Ovary (tissue), 9 donors: ENCODE measurements around the gene ALX4. TPM values are rescaled to one million over a fixed set of nuclear protein-coding genes. Genes with fewer than 3 reads are reported as not detected.
A peak's percentile ranks its signal among the peaks of the same experiment; 100 is the strongest.

ENCODE experiments used
- DNase-seq, 5 donors: peaks; one replicate each; pipeline ENCODE4 v3.0.0-alpha.2; 2019 to 2020
- H3K27ac ChIP-seq, 2 donors: fragments of 200-600 bp; one replicate each; pipeline versions ENCODE4 v1.5.1 to v1.8.0; 2019 to 2022
- H3K27me3 ChIP-seq: fragments of 200-600 bp; one replicate; pipeline ENCODE4 v1.8.0; 2022
- H3K36me3 ChIP-seq: fragments of 200-600 bp; sonication (generic); one replicate; pipeline ENCODE4 v1.5.1; 2019
- H3K4me1 ChIP-seq: one replicate; pipeline ENCODE4 v1.8.1; 2013; ENCODE audit warnings: mild to moderate bottlenecking, moderate library complexity; ENCODE audit not compliant: insufficient read depth
- H3K4me3 ChIP-seq: fragments of 200-600 bp; sonication (generic); one replicate; pipeline ENCODE4 v1.5.1; 2017
- H3K9me3 ChIP-seq, 2 donors: fragments of 200-600 bp in 1 of 2; sonication (generic) in 1 of 2; one replicate each; pipeline versions ENCODE4 v1.5.1 to v1.8.1; 2013 to 2019; ENCODE audit warnings: mild to moderate bottlenecking in 1 of 2, moderate library complexity in 1 of 2
- EP300 ChIP-seq: sonication (generic); formaldehyde crosslinking; IDR thresholded peaks from one replicate; pipeline ENCODE4 v1.6.1; 2017; ENCODE audit warnings: antibody characterized with exemption
- POLR2A ChIP-seq: fragments of 450-650 bp; IDR thresholded peaks from one replicate; pipeline ENCODE4 v1.6.1; 2017; ENCODE audit warnings: antibody characterized with exemption, mild to moderate bottlenecking, moderate library complexity
- WGBS, 3 donors: extraction: QIAGEN DNeasy Blood & Tissue Kit in 1 of 3; methylation state at CpG; one replicate each; pipeline versions ENCODE4 v1.1.5 to v1.1.7; 2013 to 2017; 5-methylcytosine and 5-hydroxymethylcytosine counted together
- intact Hi-C, 4 donors: fragments of 100-400 bp; cut with DNase I; formaldehyde crosslinking; loops; one replicate each; pipeline versions ENCODE4 v1.11.0 to v1.15.1; 2022 to 2023
- polyA plus RNA-seq, 2 donors: library from polyadenylated mRNA; stranded (reverse); fragments of 200-250 nt in 1 of 2; fragments of 350-450 nt in 1 of 2; fragmentation: Illumina TruSeq in 1 of 2; extraction: RNeasy Lipid Tissue Mini Kit (QIAGEN cat#74804) in 1 of 2; gene quantifications; one replicate each; pipeline ENCODE4 v1.2.3, GENCODE V29; 2013 to 2014
- total RNA-seq, 7 donors: library from RNA; depleted of rRNA in 2 of 7; stranded (reverse); fragments of >200 nt in 2 of 7; fragmentation: NEBNext Ultra II Directional in 3 of 7; extraction: Animal tissue kit (Norgen Biotek cat#: 25700) in 3 of 7; gene quantifications; one replicate each; pipeline versions ENCODE4 v1.1.0 to v1.2.4, GENCODE V29; 2016 to 2023
- TF ChIP-seq, protein P1 (sequence below), 3 donors: fragments of 450-650 bp in 2 of 3; fragments of 200-600 bp in 1 of 3; IDR thresholded peaks; one replicate each; pipeline versions ENCODE4 v1.5.1 to v1.8.0; 2016 to 2022; ENCODE audit warnings: antibody characterized with exemption in 3 of 3, mild to moderate bottlenecking in 1 of 3
- donor health status: DM: no; HTN: no; CAD: no; lungs with moderate emphysema.
- donor health status: DM: no; HTN: no; CAD: no.
- donor health status: Bipolar disorder and iron deficiency.
- donor health status: DM: yes; HTN: yes; CAD: no.
- donor health status: DM: no; HTN: no; CAD: no.
- donor health status: DM: yes; HTN: yes; CAD: no.

ALX4 gene
- total and polyA plus RNA-seq, 9 donors = 0.01 to 0.18 (median 0.05) TPM; not detected in 4

DNA sequence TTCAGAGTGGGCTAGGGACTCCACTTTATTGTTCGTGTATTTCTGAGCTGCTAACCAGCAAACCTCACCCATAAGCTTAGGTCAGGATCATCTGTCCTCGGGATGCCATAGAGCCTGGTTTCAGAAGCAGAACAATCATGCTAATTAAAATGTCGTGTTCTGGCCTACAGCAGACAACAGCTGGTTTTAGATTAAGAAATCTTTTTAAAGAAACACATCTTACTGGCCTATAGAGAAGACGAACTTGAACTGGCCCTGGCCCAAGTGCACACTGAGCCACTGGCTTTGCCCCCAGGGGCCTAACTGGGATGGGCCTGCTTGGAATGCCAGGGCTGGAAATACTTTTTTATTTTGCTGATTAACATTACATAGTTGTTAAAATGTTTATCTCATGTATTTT is 63.2 kb downstream of the ALX4 start:
- no peaks in the 10 kb centered on the region for H3K9me3 ChIP-seq
- intact Hi-C loops = no loop called here
- no peaks in the 10 kb centered on the region for H3K27me3 ChIP-seq
- no peaks in the 10 kb centered on the region for H3K36me3 ChIP-seq
- peaks cover 13% of the 10 kb centered on the region for H3K4me1 ChIP-seq
- TF ChIP-seq POLR2A (no peak), EP300 (no peak)
- TF ChIP-seq, protein P1, sequence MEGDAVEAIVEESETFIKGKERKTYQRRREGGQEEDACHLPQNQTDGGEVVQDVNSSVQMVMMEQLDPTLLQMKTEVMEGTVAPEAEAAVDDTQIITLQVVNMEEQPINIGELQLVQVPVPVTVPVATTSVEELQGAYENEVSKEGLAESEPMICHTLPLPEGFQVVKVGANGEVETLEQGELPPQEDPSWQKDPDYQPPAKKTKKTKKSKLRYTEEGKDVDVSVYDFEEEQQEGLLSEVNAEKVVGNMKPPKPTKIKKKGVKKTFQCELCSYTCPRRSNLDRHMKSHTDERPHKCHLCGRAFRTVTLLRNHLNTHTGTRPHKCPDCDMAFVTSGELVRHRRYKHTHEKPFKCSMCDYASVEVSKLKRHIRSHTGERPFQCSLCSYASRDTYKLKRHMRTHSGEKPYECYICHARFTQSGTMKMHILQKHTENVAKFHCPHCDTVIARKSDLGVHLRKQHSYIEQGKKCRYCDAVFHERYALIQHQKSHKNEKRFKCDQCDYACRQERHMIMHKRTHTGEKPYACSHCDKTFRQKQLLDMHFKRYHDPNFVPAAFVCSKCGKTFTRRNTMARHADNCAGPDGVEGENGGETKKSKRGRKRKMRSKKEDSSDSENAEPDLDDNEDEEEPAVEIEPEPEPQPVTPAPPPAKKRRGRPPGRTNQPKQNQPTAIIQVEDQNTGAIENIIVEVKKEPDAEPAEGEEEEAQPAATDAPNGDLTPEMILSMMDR (IDR thresholded peaks at IDR 0.05) = no peak
- DNase-seq = peak in 1 of 5 donors; percentile 60
- no peak overlapping the region for H3K27ac ChIP-seq
- 17 to 21% (median 19%) methylated on average over 4 of the region's 4 CpGs for WGBS, 3 donors
- H3K4me3 ChIP-seq = no peak overlapping the region

DNA sequence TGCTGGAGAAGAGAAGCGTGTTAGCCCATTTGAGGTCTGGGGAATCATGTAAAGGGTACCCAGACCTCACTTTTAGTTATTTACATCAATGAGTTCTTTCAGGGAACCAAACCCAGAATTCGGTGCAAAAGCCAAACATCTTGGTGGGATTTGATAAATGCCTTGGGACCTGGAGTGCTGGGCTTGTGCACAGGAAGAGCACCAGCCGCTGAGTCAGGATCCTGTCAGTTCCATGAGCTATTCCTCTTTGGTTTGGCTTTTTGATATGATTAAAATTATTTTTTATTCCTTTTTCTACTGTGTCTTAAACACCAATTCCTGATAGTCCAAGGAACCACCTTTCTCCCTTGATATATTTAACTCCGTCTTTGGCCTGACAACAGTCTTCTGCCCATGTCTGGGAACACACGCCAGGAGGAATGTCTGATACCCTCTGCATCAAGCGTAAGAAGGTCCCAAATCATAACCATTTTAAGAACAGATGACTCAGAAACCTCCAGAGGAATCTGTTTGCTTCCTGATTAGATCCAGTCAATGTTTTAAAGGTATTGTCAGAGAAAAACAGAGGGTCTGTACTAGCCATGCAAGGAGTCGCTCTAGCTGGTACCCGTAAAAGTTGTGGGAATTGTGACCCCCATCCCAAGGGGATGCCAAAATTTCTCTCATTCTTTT is 65.2 kb downstream of the ALX4 start:
- intact Hi-C loops = no loop called here
- H3K4me3 ChIP-seq = no peak overlapping the region
- no peaks in the 10 kb centered on the region for H3K9me3 ChIP-seq
- TF ChIP-seq EP300 (no peak), POLR2A (no peak)
- TF ChIP-seq, protein P1 (IDR thresholded peaks at IDR 0.05) = no peak
- H3K36me3 ChIP-seq = no peaks in the 10 kb centered on the region
- no peak overlapping the region for H3K27ac ChIP-seq
- no peaks in the 10 kb centered on the region for H3K27me3 ChIP-seq
- WGBS, 3 donors = 63 to 82% (median 78%) methylated on average over 8 of the region's 8 CpGs
- no peak for DNase-seq
- peaks cover 13% of the 10 kb centered on the region for H3K4me1 ChIP-seq

DNA sequence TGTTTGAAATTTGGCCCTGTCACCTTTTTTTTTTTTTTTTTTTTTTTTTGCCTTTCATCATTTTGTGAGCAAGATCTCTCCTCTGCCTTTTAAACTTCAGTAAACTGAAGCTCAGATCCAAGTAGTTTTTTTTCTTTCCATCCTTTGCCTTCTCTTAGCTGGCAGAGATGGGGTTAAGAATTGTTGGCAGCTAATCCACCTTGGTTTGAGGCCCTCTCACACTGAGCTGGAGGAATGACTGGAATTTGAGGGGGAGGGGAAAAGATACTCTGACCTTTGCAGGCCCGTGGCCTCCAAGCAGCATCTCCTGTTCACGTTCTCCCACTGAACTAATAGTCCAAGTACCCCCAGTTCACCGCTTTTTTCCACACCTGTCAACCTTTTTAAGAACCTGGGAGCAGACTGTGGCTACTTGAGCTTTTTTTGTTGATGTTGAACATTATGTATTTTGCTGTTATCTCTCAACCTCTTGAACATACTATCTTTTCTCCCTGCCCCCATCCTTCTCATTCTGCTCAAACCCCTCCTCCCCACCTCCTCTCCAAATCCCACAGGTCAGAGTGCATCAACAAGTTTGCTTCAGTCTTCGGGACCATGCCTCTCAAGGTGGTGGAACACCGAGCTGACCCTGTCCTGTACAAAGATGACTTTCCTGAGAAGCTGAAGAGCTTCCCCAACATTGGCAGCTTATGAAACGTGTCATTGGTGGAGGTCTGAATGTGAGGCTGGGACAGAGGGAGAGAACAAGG is 66.2 kb downstream of the ALX4 start:
- Histone ChIP-seq H3K27ac (no peak overlapping the region), H3K36me3 (no peaks in the 10 kb centered on the region), H3K4me1 (peaks cover 13% of the 10 kb centered on the region), H3K9me3 (no peaks in the 10 kb centered on the region), H3K27me3 (no peaks in the 10 kb centered on the region), H3K4me3 (no peak overlapping the region)
- 29 to 41% (median 31%) methylated on average over 6 of the region's 6 CpGs for WGBS, 3 donors
- DNase-seq = no peak
- no peak for TF ChIP-seq POLR2A
- no peak for TF ChIP-seq EP300
- TF ChIP-seq, protein P1 (IDR thresholded peaks at IDR 0.05) = no peak
- intact Hi-C loops = no loop called here

- peaks cover 13% of the 10 kb centered on the region for H3K4me1 ChIP-seq
- H3K36me3 ChIP-seq = no peaks in the 10 kb centered on the region
- no peak overlapping the region for H3K27ac ChIP-seq
- 38 to 67% (median 46%) methylated on average over 5 of the region's 5 CpGs for WGBS, 3 donors
- DNase-seq = no peak
- no peaks in the 10 kb centered on the region for H3K27me3 ChIP-seq
- no peak overlapping the region for H3K4me3 ChIP-seq
- TF ChIP-seq POLR2A (no peak), EP300 (no peak)
- TF ChIP-seq, protein P1 (IDR thresholded peaks at IDR 0.05) = no peak
- intact Hi-C loops = no loop called here
- H3K9me3 ChIP-seq = no peaks in the 10 kb centered on the region
Observed at GRCh38 chr11:44243086-44243485, 66.9 kb downstream of the ALX4 start.
